ENCODE data around the gene MICAL2.

GRCh38 chr11:12190511-12190910, 80.1 kb downstream of the MICAL2 start:
- TF ChIP-seq POLR2A (IDR thresholded peaks at IDR 0.05; ENCODE audit: low read depth, low read length) (no peak), TAF1 (IDR thresholded peaks at IDR 0.05; ENCODE audit: low read depth, low read length) (no peak)
